Measurements from ENCODE around the gene SHROOM2. TPM values are rescaled to one million over a fixed set of nuclear protein-coding genes. Genes with fewer than 3 reads are reported as not detected.
"Not testable (repeated sequence)": the region's sequence is repeated elsewhere in the genome, so short reads cannot be mapped to it uniquely, and the experiment has no call there.

Gene SHROOM2
- total RNA-seq, 1 donor from 2014 or later = 5.5 TPM

GRCh38 chrX:9785254-9785943 is 830 bp upstream of the SHROOM2 start:
- DNase-seq (ENCODE audit: low read depth) = no peak

- no peak for DNase-seq (ENCODE audit: low read depth)
Measured at GRCh38 chrX:9786798-9787635, 788 bp downstream of the SHROOM2 start.

GRCh38 chrX:9788911-9789310 is 2.7 kb downstream of the SHROOM2 start:
- no peak for DNase-seq (ENCODE audit: low read depth)

- DNase-seq (ENCODE audit: low read depth) = no peak
Measured at GRCh38 chrX:9789555-9789954, 3.3 kb downstream of the SHROOM2 start.

- DNase-seq (ENCODE audit: low read depth) = no peak
Measured at GRCh38 chrX:9790866-9791265, 4.6 kb downstream of the SHROOM2 start.

- DNase-seq (ENCODE audit: low read depth) = no peak
Measured at GRCh38 chrX:9794495-9794894, 8.3 kb downstream of the SHROOM2 start.

- DNase-seq (ENCODE audit: low read depth) = no peak
Measured at GRCh38 chrX:9797384-9798360, 11.4 kb downstream of the SHROOM2 start.

GRCh38 chrX:9802737-9803136 is 16.5 kb downstream of the SHROOM2 start:
- DNase-seq (ENCODE audit: low read depth) = no peak

- DNase-seq (ENCODE audit: low read depth) = peak; percentile 18
Measured at GRCh38 chrX:9804444-9804843, 18.2 kb downstream of the SHROOM2 start.

- DNase-seq (ENCODE audit: low read depth) = no peak
Measured at GRCh38 chrX:9805956-9806355, 19.7 kb downstream of the SHROOM2 start.

- no peak for DNase-seq (ENCODE audit: low read depth)
Measured at GRCh38 chrX:9807355-9808182, 21.3 kb downstream of the SHROOM2 start.

- DNase-seq (ENCODE audit: low read depth) = not testable (repeated sequence)
Measured at GRCh38 chrX:9809876-9810275, 23.6 kb downstream of the SHROOM2 start.

GRCh38 chrX:9811086-9811485 is 24.9 kb downstream of the SHROOM2 start:
- not testable (repeated sequence) for DNase-seq (ENCODE audit: low read depth)

- DNase-seq (ENCODE audit: low read depth) = peak; percentile 38
Measured at GRCh38 chrX:9816084-9816700, 30.0 kb downstream of the SHROOM2 start.

- DNase-seq (ENCODE audit: low read depth) = no peak
Measured at GRCh38 chrX:9821572-9821971, 35.3 kb downstream of the SHROOM2 start.

GRCh38 chrX:9824554-9824953 is 38.3 kb downstream of the SHROOM2 start:
- DNase-seq (ENCODE audit: low read depth) = no peak

- no peak for DNase-seq (ENCODE audit: low read depth)
Measured at GRCh38 chrX:9825129-9825790, 39.0 kb downstream of the SHROOM2 start.

GRCh38 chrX:9825966-9826365 is 39.7 kb downstream of the SHROOM2 start:
- no peak for DNase-seq (ENCODE audit: low read depth)

Measured in myocyte (in vitro differentiated cells).